Glutamatergic neuron (in vitro differentiated cells): Measurements from ENCODE around the gene PALLD. TPM values are rescaled to one million over a fixed set of nuclear protein-coding genes. Genes with fewer than 3 reads are reported as not detected.

ENCODE experiments used
- DNase-seq: peaks from one replicate; pipeline ENCODE4 v3.0.0; 2022
- H3K27ac Mint-ChIP-seq: one replicate; pipeline ENCODE4 v1.8.0; 2020; ENCODE audit warnings: mild to moderate bottlenecking, mixed read lengths, inconsistent platforms; ENCODE audit not compliant: unreplicated experiment
- H3K27me3 Mint-ChIP-seq: one replicate; pipeline ENCODE4 v1.8.0; 2020; ENCODE audit warnings: mild to moderate bottlenecking, moderate library complexity, mixed read lengths, inconsistent platforms; ENCODE audit not compliant: unreplicated experiment
- H3K36me3 Mint-ChIP-seq: one replicate; pipeline ENCODE4 v1.8.0; 2020; ENCODE audit warnings: mild to moderate bottlenecking, mixed read lengths, inconsistent platforms; ENCODE audit not compliant: unreplicated experiment
- H3K4me1 Mint-ChIP-seq: one replicate; pipeline ENCODE4 v1.8.0; 2020; ENCODE audit warnings: mild to moderate bottlenecking, low read depth, mixed read lengths, inconsistent platforms; ENCODE audit not compliant: unreplicated experiment
- H3K4me3 Mint-ChIP-seq: one replicate; pipeline ENCODE4 v1.8.0; 2020; ENCODE audit warnings: mild to moderate bottlenecking, mixed read lengths, inconsistent platforms; ENCODE audit not compliant: unreplicated experiment
- H3K9me3 Mint-ChIP-seq: one replicate; pipeline ENCODE4 v1.8.0; 2020; ENCODE audit warnings: mild to moderate bottlenecking, moderate library complexity, mixed read lengths, inconsistent platforms; ENCODE audit not compliant: unreplicated experiment
- total RNA-seq: library from RNA; stranded (reverse); fragmentation: NEBNext Ultra II Directional; extraction: Animal tissue kit (Norgen Biotek cat#: 25700); gene quantifications from one replicate; pipeline ENCODE4 v1.2.1, GENCODE V29; 2021; ENCODE audit not compliant: unreplicated experiment
- TF ChIP-seq, protein P1 (sequence below): fragments of 200-600 bp; sonication (generic); IDR thresholded peaks from one replicate; pipeline ENCODE4 v1.5.0; 2021; ENCODE audit not compliant: partially characterized antibody, unreplicated experiment

PALLD gene
- total RNA-seq, 1 donor from 2014 or later = 37.5 TPM

DNA sequence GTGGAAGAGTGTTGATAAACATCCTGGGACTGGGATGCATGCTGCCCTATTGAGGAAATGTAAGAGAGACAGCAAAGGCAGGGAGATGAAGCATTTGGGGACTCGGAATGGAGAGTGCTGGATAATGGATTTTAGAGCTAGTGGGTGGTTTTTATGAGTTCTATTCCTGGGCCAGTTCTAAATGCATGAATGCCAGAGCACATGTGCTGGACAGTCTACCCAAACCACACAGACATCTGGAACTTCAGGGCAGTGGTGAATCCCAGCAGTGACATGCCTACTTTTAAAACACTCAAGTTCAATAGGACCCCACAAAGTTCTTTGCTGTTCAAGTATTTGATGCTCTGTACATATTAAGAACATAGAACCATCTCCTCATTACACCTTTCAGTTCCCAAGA, 379.3 kb downstream of the PALLD start:
- no peak overlapping the region for H3K4me3 Mint-ChIP-seq
- no peak overlapping the region for H3K27ac Mint-ChIP-seq
- H3K4me1 Mint-ChIP-seq = peaks cover 7% of the 10 kb centered on the region
- TF ChIP-seq, protein P1, sequence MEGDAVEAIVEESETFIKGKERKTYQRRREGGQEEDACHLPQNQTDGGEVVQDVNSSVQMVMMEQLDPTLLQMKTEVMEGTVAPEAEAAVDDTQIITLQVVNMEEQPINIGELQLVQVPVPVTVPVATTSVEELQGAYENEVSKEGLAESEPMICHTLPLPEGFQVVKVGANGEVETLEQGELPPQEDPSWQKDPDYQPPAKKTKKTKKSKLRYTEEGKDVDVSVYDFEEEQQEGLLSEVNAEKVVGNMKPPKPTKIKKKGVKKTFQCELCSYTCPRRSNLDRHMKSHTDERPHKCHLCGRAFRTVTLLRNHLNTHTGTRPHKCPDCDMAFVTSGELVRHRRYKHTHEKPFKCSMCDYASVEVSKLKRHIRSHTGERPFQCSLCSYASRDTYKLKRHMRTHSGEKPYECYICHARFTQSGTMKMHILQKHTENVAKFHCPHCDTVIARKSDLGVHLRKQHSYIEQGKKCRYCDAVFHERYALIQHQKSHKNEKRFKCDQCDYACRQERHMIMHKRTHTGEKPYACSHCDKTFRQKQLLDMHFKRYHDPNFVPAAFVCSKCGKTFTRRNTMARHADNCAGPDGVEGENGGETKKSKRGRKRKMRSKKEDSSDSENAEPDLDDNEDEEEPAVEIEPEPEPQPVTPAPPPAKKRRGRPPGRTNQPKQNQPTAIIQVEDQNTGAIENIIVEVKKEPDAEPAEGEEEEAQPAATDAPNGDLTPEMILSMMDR = no peak
- no peaks in the 10 kb centered on the region for H3K9me3 Mint-ChIP-seq
- H3K36me3 Mint-ChIP-seq = peaks cover 4% of the 10 kb centered on the region
- DNase-seq = no peak
- peaks cover 3% of the 10 kb centered on the region for H3K27me3 Mint-ChIP-seq

DNA sequence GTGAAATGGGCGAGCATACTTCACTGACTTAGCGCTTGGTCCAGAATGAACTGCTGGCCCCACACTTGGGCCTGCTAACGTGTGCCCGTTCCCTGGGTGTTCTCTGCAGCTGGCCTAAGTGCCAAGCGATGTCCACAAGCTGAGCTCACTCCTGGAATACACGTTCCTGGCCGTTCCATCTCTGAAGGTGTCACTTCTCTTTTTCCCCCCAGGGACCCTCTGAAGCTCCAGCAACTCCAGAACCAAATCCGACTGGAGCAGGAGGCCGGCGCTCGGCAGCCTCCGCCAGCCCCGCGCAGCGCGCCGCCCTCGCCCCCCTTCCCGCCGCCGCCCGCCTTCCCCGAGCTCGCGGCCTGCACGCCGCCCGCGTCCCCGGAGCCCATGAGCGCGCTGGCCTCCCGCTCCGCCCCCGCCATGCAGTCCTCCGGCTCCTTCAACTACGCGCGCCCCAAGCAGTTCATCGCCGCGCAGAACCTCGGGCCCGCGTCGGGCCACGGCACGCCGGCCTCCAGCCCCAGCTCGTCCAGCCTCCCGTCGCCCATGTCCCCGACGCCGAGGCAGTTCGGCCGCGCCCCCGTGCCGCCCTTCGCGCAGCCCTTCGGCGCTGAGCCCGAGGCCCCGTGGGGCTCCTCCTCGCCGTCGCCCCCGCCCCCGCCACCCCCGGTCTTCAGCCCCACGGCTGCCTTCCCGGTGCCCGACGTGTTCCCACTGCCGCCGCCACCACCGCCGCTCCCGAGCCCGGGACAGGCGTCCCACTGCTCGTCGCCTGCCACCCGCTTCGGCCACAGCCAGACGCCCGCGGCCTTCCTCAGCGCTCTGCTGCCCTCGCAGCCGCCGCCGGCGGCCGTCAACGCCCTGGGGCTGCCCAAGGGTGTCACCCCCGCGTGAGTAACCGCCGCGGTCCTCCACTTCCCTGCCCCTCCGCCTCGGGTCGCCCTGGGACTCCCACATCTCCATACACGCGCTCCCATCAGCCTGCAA, 380.9 kb downstream of the PALLD start:
- H3K9me3 Mint-ChIP-seq = no peaks in the 10 kb centered on the region
- H3K4me1 Mint-ChIP-seq = peaks cover 7% of the 10 kb centered on the region
- DNase-seq = peak; percentile 67
- H3K27me3 Mint-ChIP-seq = peaks cover 3% of the 10 kb centered on the region
- peak overlapping the region; percentile 90 for H3K4me3 Mint-ChIP-seq
- TF ChIP-seq, protein P1 = no peak
- peaks cover 4% of the 10 kb centered on the region for H3K36me3 Mint-ChIP-seq
- H3K27ac Mint-ChIP-seq = no peak overlapping the region

DNA sequence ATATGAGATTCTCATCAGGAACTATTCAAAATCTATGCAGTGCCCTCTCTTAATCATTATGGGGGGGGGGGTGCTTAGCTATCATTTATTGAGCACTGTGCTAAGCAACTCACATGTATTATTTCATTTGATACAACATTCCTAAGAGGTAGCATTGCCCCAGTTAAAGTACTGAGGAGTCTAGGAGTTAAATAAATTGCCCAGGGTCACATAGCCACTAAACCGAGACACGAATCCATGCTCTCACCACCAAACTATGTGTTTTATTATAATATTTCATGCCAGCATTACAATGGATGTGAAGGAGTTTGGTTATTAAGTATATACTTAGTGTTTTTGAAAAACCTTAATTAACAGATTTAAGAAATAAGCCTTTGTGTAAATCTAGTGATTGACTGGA, 381.8 kb downstream of the PALLD start:
- peaks cover 7% of the 10 kb centered on the region for H3K4me1 Mint-ChIP-seq
- H3K36me3 Mint-ChIP-seq = peaks cover 4% of the 10 kb centered on the region
- no peak for DNase-seq
- H3K9me3 Mint-ChIP-seq = no peaks in the 10 kb centered on the region
- TF ChIP-seq, protein P1 = no peak
- peak overlapping the region; percentile 90 for H3K4me3 Mint-ChIP-seq
- no peak overlapping the region for H3K27ac Mint-ChIP-seq
- peaks cover 3% of the 10 kb centered on the region for H3K27me3 Mint-ChIP-seq

DNA sequence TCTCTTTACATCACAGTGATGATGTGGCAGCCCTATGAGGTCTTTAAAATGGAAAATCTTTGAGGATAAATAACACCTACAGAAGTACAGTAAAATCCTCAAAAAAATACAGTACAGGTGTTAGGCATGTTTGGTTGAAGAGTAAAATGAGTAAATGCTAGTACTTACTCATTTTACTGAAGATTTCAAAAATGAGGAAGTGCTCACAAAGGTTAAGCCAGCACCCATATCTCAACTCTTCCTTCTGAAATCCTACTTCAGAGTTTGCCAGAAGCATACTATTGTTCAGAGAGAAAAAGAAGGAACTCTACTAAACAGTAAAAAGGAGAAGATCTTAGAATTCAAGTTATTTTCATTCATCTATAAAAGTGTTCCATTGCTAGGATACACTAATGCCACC, 382.3 kb downstream of the PALLD start:
- H3K9me3 Mint-ChIP-seq = no peaks in the 10 kb centered on the region
- no peak for DNase-seq
- H3K4me3 Mint-ChIP-seq = no peak overlapping the region
- H3K27ac Mint-ChIP-seq = no peak overlapping the region
- peaks cover 7% of the 10 kb centered on the region for H3K4me1 Mint-ChIP-seq
- H3K27me3 Mint-ChIP-seq = peaks cover 3% of the 10 kb centered on the region
- TF ChIP-seq, protein P1 = no peak
- peaks cover 4% of the 10 kb centered on the region for H3K36me3 Mint-ChIP-seq

DNA sequence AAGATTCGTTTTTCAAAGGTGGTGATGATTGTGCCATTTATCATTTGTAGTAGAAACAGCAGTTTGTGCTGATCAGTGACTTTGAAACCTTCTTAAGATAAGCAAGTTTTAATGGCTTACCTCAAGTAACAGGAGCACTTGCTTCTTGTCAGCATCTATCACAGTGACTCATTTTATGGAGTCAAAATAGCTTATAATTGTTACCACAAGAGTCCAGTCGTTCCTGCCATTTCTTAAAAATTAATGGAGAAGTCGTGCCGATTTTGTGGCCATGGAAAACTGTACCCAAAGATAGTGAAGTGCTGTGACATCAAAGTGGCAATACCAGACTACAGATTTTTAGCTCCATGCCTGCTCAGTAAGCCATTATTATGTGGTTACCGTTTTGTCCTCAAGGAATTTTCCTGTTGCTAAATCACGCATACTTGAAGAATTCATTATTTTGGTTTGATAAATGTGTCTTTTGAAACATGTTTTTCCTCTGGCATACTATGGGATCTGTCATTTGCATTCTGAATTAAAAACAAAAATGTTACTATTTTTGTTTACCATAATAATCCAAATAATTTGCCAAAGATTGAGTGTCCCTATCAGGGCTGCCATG, 383.3 kb downstream of the PALLD start:
- Mint-ChIP-seq H3K27me3 (peaks cover 3% of the 10 kb centered on the region), H3K9me3 (no peaks in the 10 kb centered on the region), H3K27ac (no peak overlapping the region), H3K4me3 (no peak overlapping the region), H3K36me3 (peaks cover 4% of the 10 kb centered on the region), H3K4me1 (peaks cover 7% of the 10 kb centered on the region)
- DNase-seq = no peak
- TF ChIP-seq, protein P1 = no peak
